Transverse colon (tissue), 4 donors: ENCODE measurements around the gene AKAP13.

Source experiments
- CTCF ChIP-seq, 5 experiments: fragments of 200-600 bp in 3 of 5; fragments of 450-650 bp in 2 of 5; sonication (generic) in 3 of 5; IDR thresholded peaks; 1 replicate in 2 of 5; 2 replicates in 3 of 5; pipeline ENCODE4 v1.5.1; 2016 to 2017; ENCODE audit warnings: antibody characterized with exemption in 5 of 5, inconsistent platforms in 3 of 5, mild to moderate bottlenecking in 2 of 5, moderate library complexity in 1 of 5
- POLR2A ChIP-seq: fragments of 450-650 bp; IDR thresholded peaks from one replicate; pipeline ENCODE4 v1.6.1; 2016; ENCODE audit warnings: antibody characterized with exemption, mild to moderate bottlenecking, moderate library complexity
- POLR2AphosphoS5 ChIP-seq, 3 donors: sonication (generic); formaldehyde crosslinking; IDR thresholded peaks; one replicate each; pipeline ENCODE4 v1.6.1; 2016; ENCODE audit warnings: antibody characterized with exemption in 3 of 3

DNA sequence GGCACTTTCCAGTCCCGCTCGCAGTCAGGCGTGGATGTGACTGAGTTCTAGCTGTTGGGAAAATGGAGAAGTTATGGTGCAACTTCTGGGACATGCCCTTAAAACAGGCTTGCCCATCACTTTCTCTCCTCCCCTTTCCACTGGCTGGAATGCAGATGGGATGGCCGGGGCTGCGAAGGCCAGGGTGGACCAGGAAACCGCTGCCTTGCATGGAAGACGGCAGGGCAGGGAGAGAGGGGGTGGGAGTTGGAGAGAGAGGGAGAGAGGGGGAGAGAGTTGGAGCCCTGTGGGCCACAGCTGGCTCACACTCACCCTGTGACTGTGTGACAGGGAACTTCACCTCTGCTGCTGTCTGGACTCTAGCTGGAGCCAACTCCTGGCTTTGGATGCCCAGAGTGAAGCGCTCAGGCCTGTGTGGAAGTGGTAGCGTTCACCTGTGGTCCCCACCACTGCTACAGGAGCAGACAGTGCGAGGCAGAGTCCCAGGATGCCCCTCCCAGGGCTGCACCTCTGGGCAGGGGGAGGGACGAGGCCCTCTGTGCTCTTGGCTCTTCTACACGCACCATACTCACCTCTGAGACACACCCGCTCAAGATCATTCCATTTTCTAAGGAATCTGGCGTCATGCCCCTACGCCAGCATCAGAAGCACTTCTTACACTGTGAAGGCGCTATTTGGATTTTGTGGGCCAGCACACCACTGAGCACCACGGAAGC lies 377.7 kb downstream of the AKAP13 start:
- no peak for TF ChIP-seq CTCF (IDR thresholded peaks at IDR 0.05)
- TF ChIP-seq POLR2A, result no peak
- no peak for TF ChIP-seq POLR2AphosphoS5 (IDR thresholded peaks at IDR 0.05)
